Ovary (tissue), 9 donors: ENCODE measurements around the gene GNB1L. TPM values are rescaled to one million over a fixed set of nuclear protein-coding genes. Genes with fewer than 3 reads are reported as not detected.

Experiments used
- DNase-seq, 5 donors: peaks; one replicate each; pipeline ENCODE4 v3.0.0-alpha.2; 2019 to 2020
- H3K27ac ChIP-seq, 2 donors: fragments of 200-600 bp; one replicate each; pipeline versions ENCODE4 v1.5.1 to v1.8.0; 2019 to 2022
- H3K27me3 ChIP-seq: fragments of 200-600 bp; one replicate; pipeline ENCODE4 v1.8.0; 2022
- H3K36me3 ChIP-seq: fragments of 200-600 bp; sonication (generic); one replicate; pipeline ENCODE4 v1.5.1; 2019
- H3K4me1 ChIP-seq: one replicate; pipeline ENCODE4 v1.8.1; 2013; ENCODE audit warnings: mild to moderate bottlenecking, moderate library complexity; ENCODE audit not compliant: insufficient read depth
- H3K4me3 ChIP-seq: fragments of 200-600 bp; sonication (generic); one replicate; pipeline ENCODE4 v1.5.1; 2017
- H3K9me3 ChIP-seq, 2 donors: fragments of 200-600 bp in 1 of 2; sonication (generic) in 1 of 2; one replicate each; pipeline versions ENCODE4 v1.5.1 to v1.8.1; 2013 to 2019; ENCODE audit warnings: mild to moderate bottlenecking in 1 of 2, moderate library complexity in 1 of 2
- CTCF ChIP-seq, 3 donors: fragments of 450-650 bp in 2 of 3; fragments of 200-600 bp in 1 of 3; IDR thresholded peaks; one replicate each; pipeline versions ENCODE4 v1.5.1 to v1.8.0; 2016 to 2022; ENCODE audit warnings: antibody characterized with exemption in 3 of 3, mild to moderate bottlenecking in 1 of 3
- EP300 ChIP-seq: sonication (generic); formaldehyde crosslinking; IDR thresholded peaks from one replicate; pipeline ENCODE4 v1.6.1; 2017; ENCODE audit warnings: antibody characterized with exemption
- POLR2A ChIP-seq: fragments of 450-650 bp; IDR thresholded peaks from one replicate; pipeline ENCODE4 v1.6.1; 2017; ENCODE audit warnings: antibody characterized with exemption, mild to moderate bottlenecking, moderate library complexity
- WGBS, 3 donors: extraction: QIAGEN DNeasy Blood & Tissue Kit in 1 of 3; methylation state at CpG; one replicate each; pipeline versions ENCODE4 v1.1.5 to v1.1.7; 2013 to 2017; 5-methylcytosine and 5-hydroxymethylcytosine counted together
- intact Hi-C, 4 donors: fragments of 100-400 bp; cut with DNase I; formaldehyde crosslinking; loops; one replicate each; pipeline versions ENCODE4 v1.11.0 to v1.15.1; 2022 to 2023
- polyA plus RNA-seq, 2 donors: library from polyadenylated mRNA; stranded (reverse); fragments of 200-250 nt in 1 of 2; fragments of 350-450 nt in 1 of 2; fragmentation: Illumina TruSeq in 1 of 2; extraction: RNeasy Lipid Tissue Mini Kit (QIAGEN cat#74804) in 1 of 2; gene quantifications; one replicate each; pipeline ENCODE4 v1.2.3, GENCODE V29; 2013 to 2014
- total RNA-seq, 7 donors: library from RNA; depleted of rRNA in 2 of 7; stranded (reverse); fragments of >200 nt in 2 of 7; fragmentation: NEBNext Ultra II Directional in 3 of 7; extraction: Animal tissue kit (Norgen Biotek cat#: 25700) in 3 of 7; gene quantifications; one replicate each; pipeline versions ENCODE4 v1.1.0 to v1.2.4, GENCODE V29; 2016 to 2023
- donor health status: DM: no; HTN: no; CAD: no; lungs with moderate emphysema.
- donor health status: DM: no; HTN: no; CAD: no.
- donor health status: Bipolar disorder and iron deficiency.
- donor health status: DM: yes; HTN: yes; CAD: no.
- donor health status: DM: no; HTN: no; CAD: no.
- donor health status: DM: yes; HTN: yes; CAD: no.

Gene GNB1L
- total and polyA plus RNA-seq, 9 donors = 3.1 to 14.9 (median 5.8) TPM; not detected in 1

- H3K9me3 ChIP-seq = no peaks in the 10 kb centered on the region
- DNase-seq = no peak
- no peak overlapping the region for H3K27ac ChIP-seq
- 88 to 96% (median 91%) methylated on average over 7 of the region's 7 CpGs for WGBS, 3 donors
- no peak for TF ChIP-seq POLR2A
- TF ChIP-seq CTCF (IDR thresholded peaks at IDR 0.05) = no peak
- no peak for TF ChIP-seq EP300
- H3K4me1 ChIP-seq = peaks cover 1% of the 10 kb centered on the region
- H3K36me3 ChIP-seq = no peaks in the 10 kb centered on the region
- no peaks in the 10 kb centered on the region for H3K27me3 ChIP-seq
- H3K4me3 ChIP-seq = no peak overlapping the region
- intact Hi-C loops = no loop called here
Measured at GRCh38 chr22:19898145-19898544, 43.5 kb upstream of the GNB1L start.

DNA sequence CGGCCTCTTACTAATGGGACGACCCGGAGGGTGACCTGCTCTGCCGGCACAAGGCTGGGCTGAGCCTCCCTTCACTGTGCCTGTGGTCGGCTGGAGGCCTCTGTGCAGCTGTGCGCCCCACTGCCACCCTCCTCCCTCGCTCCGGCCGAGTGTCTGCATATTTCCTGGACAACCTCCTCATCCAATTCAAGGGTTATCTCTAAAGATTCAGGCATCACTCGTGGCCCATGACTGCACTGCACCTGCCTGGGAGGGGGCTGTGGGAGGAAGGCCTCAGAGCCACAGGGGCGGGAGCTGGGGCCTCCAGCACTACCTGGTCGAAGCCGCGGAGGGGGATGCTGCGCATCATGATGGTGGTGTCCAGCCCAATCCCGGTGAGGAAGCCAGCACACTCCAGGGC is 43.1 kb upstream of the GNB1L start:
- WGBS, 3 donors = 89 to 93% (median 91%) methylated on average over 16 of the region's 16 CpGs
- peak in 1 of 5 donors; percentile 15 for DNase-seq
- intact Hi-C loops = no loop called here
- Histone ChIP-seq H3K9me3 (no peaks in the 10 kb centered on the region), H3K36me3 (no peaks in the 10 kb centered on the region), H3K4me3 (no peak overlapping the region), H3K27me3 (no peaks in the 10 kb centered on the region), H3K27ac (no peak overlapping the region), H3K4me1 (peaks cover 4% of the 10 kb centered on the region)
- no peak for TF ChIP-seq CTCF (IDR thresholded peaks at IDR 0.05)
- TF ChIP-seq EP300 = no peak
- TF ChIP-seq POLR2A = no peak

GRCh38 chr22:19896665-19897355 is 42.1 kb upstream of the GNB1L start:
- no peaks in the 10 kb centered on the region for H3K36me3 ChIP-seq
- H3K27ac ChIP-seq = no peak overlapping the region
- peaks cover 8% of the 10 kb centered on the region for H3K4me1 ChIP-seq
- WGBS, 3 donors = 88 to 89% (median 88%) methylated on average over 13 to 15 of the region's 15 CpGs
- no peaks in the 10 kb centered on the region for H3K9me3 ChIP-seq
- H3K4me3 ChIP-seq = no peak overlapping the region
- H3K27me3 ChIP-seq = no peaks in the 10 kb centered on the region
- no peak for DNase-seq
- intact Hi-C loops = no loop called here
- no peak for TF ChIP-seq POLR2A
- TF ChIP-seq CTCF (IDR thresholded peaks at IDR 0.05) = no peak
- TF ChIP-seq EP300 = no peak

GRCh38 chr22:19895160-19895849 is 40.6 kb upstream of the GNB1L start:
- intact Hi-C loops = no loop called here
- no peaks in the 10 kb centered on the region for H3K27me3 ChIP-seq

More at GRCh38 chr22:19895160-19895849, 40.6 kb upstream of the GNB1L start:
- Histone ChIP-seq H3K27ac (no peak overlapping the region), H3K4me3 (no peak overlapping the region), H3K4me1 (peaks cover 12% of the 10 kb centered on the region), H3K36me3 (no peaks in the 10 kb centered on the region), H3K9me3 (no peaks in the 10 kb centered on the region)
- WGBS, 3 donors = 95 to 97% (median 96%) methylated on average over 23 of the region's 23 CpGs
- DNase-seq = peak in 1 of 5 donors; percentile 16
- TF ChIP-seq EP300 = no peak
- TF ChIP-seq POLR2A = no peak
- no peak for TF ChIP-seq CTCF (IDR thresholded peaks at IDR 0.05)
